ENCODE data around the gene GMIP.

The GMIP gene

DNA sequence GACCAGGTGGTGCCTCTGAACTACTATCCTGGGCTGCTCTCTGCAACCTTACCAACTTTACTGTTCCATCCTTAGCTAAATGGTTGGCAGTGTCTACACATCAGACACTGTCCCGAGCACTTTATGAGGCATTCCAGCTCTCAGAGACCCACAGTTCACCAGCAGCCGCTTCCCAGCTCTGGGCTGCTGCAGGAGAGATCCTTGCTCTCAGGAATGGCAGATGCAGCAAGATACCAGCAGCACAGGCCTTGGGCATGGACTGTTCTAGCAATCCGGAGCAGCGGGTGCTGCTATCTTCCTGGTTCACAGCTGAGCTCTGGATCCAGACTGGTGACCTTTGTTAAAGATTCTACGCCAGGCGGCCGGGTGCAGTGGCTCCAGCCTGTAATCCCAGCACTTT is 12.1 kb downstream of the GMIP start:
- Histone ChIP-seq H3K27me3 (peaks cover 0 to 24% of the 10 kb centered on the region in 2 donors), H3K4me3 (no peak overlapping the region), H3K4me1 (peaks cover 0 to 21% (median 12%) of the 10 kb centered on the region in 4 donors), H3K9me3 (no peaks in the 10 kb centered on the region), H3K27ac (no peak overlapping the region), H3K36me3 (peaks cover 6 to 38% (median 22%) of the 10 kb centered on the region in 3 donors)
- intact Hi-C loops (cut with DNase I; ENCODE audit: low total_unique reads): no loop called here
- TF ChIP-seq, protein P1, sequence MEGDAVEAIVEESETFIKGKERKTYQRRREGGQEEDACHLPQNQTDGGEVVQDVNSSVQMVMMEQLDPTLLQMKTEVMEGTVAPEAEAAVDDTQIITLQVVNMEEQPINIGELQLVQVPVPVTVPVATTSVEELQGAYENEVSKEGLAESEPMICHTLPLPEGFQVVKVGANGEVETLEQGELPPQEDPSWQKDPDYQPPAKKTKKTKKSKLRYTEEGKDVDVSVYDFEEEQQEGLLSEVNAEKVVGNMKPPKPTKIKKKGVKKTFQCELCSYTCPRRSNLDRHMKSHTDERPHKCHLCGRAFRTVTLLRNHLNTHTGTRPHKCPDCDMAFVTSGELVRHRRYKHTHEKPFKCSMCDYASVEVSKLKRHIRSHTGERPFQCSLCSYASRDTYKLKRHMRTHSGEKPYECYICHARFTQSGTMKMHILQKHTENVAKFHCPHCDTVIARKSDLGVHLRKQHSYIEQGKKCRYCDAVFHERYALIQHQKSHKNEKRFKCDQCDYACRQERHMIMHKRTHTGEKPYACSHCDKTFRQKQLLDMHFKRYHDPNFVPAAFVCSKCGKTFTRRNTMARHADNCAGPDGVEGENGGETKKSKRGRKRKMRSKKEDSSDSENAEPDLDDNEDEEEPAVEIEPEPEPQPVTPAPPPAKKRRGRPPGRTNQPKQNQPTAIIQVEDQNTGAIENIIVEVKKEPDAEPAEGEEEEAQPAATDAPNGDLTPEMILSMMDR (IDR thresholded peaks at IDR 0.05): no peak
- DNase-seq: no peak

DNA sequence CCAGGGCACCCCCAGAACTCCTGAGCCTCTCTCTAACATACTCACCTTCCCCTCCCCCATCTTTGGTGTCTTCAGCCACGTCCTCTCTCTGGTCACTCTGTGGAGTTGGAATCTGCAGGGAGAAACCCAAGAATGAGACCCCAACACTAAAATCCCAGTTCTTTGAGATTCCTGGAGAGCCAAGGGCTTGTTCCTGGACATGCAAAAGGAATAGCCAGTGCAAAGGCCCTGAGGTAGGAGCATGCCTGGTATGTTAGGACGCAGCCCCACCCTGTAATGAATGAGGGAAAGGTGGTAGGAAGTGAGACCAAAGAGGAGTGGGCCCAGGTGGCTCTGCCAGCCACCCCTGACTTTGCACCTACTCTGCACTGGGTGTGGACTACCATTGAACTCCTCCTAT is 13.0 kb downstream of the GMIP start:
- no peak overlapping the region for H3K4me3 ChIP-seq
- intact Hi-C loops (cut with DNase I; ENCODE audit: low total_unique reads): no loop called here
- H3K9me3 ChIP-seq: no peaks in the 10 kb centered on the region
- H3K4me1 ChIP-seq: peaks cover 0 to 21% (median 12%) of the 10 kb centered on the region in 4 donors
- H3K27me3 ChIP-seq: peaks cover 0 to 26% of the 10 kb centered on the region in 2 donors
- peaks cover 6 to 32% (median 18%) of the 10 kb centered on the region in 3 donors for H3K36me3 ChIP-seq
- H3K27ac ChIP-seq: no peak overlapping the region
- TF ChIP-seq, protein P1 (IDR thresholded peaks at IDR 0.05): no peak
- DNase-seq: no peak

DNA sequence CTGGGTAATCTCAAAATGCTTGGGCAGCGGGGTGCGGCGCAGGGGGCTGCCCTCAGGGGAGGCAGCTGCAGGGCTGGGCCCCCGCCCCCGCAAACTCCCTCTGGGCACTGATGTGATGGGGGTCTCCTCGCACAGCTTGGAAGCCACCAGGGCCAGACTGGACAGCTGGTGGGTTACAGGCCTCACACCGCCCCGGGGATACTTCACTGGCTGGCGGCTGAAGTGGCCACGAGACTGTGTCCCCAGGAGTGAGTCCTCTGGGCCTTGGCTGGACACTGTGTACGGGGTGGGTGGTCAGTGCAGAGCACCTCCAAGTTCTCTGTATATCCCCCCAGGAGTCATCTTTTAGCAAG is 13.4 kb downstream of the GMIP start:
- no peaks in the 10 kb centered on the region for H3K9me3 ChIP-seq
- intact Hi-C loops (cut with DNase I; ENCODE audit: low total_unique reads): no loop called here
- H3K4me1 ChIP-seq: peaks cover 0 to 21% (median 12%) of the 10 kb centered on the region in 4 donors
- no peak for DNase-seq
- no peak overlapping the region for H3K4me3 ChIP-seq
- H3K27ac ChIP-seq: no peak overlapping the region
- H3K27me3 ChIP-seq: peaks cover 0 to 26% of the 10 kb centered on the region in 2 donors
- H3K36me3 ChIP-seq: peaks cover 6 to 28% (median 14%) of the 10 kb centered on the region in 3 donors
- TF ChIP-seq, protein P1 (IDR thresholded peaks at IDR 0.05): no peak

DNA sequence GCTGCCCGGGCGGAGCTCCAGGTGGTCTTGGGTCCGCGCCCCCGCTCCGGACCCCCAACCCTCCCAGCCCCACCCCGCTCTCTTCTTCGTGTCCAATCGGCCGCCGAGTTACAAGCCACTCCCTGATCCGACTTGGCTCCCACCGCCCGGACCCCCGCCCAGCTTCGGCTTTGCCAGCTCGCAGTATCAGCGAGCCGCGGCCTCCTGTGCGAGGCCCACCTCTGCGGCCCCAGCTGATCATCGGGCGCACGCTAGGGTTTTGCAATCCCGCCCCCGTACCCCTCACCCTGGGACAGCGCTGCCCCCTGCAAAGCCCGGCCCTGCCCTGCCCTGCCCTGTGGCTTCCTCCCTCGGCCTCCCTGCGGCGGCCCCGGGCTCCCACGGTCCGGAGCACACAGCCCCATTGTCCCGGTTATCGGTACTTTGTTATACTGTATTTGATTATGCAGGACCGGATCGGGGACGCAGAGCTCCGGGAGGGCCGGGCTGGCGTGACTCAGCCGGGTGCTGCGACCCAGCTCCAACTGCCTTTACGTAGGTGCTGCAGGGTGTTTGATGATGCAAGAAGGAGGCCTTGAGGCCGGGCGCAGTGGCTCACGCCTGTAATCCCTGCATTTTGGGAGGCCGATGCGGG is 14.8 kb downstream of the GMIP start:
- H3K4me3 ChIP-seq: peak overlapping the region in 1 of 2 donors; percentile 50
- TF ChIP-seq, protein P1 (IDR thresholded peaks at IDR 0.05): no peak
- intact Hi-C loops (cut with DNase I; ENCODE audit: low total_unique reads): no loop called here
- peaks cover 0 to 21% (median 12%) of the 10 kb centered on the region in 4 donors for H3K4me1 ChIP-seq
- H3K27me3 ChIP-seq: peaks cover 0 to 26% of the 10 kb centered on the region in 2 donors
- no peak for DNase-seq
- H3K9me3 ChIP-seq: no peaks in the 10 kb centered on the region
- H3K36me3 ChIP-seq: peaks cover 0 to 24% (median 11%) of the 10 kb centered on the region in 3 donors
- H3K27ac ChIP-seq: no peak overlapping the region

DNA sequence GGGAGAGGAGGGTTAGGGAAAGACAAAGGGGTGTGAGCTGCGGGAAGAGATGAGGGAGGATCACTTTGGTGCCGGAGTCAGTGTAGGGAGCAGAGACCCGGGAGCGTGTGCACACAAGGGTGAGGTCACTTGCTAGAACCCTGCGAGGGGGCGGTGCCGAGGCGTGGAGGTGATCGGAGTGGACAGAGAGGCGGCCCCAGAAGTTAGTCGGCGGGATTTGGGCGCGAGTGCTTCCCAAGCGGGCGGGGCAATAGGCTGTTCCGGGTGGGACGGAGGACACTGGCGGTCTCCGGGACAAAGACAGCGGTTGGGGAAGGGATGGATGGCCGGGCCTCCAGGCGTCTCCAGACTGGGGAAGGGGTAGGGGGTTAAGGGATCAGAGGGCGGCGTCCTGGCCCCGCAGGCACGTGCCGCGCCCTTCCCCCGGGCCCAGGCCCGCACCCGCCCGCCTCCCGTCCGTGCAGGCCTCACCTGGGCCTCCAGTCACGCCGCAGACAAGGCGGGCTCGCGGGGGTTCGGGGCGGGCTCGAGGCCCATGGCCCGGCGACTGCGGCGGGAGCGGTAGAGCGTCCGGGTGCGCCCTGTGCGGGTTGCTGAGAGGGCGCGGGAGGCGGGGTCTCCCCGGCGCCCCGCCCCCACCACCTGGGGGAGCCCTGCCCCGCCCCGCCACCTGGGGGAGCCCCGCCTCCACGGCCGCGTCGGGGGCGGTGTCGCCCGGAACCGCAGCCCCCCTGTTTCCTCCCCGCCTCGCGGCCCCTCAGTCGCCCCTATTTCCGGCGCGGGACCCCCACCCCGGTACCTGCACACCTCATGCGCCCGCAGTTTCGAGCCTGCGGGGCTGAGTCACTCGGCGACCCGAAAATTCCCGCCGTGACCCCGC is 15.6 kb downstream of the GMIP start, which contains the start of gene LPAR2:
TSS of gene LPAR2 (minus strand) at position 600 of the 880 bp plus-strand sequence. CDS start 945 bp downstream, outside the sequence.
- DNase-seq: no peak
- TF ChIP-seq, protein P1 (IDR thresholded peaks at IDR 0.05): no peak
- intact Hi-C loops (cut with DNase I; ENCODE audit: low total_unique reads): no loop called here
- Histone ChIP-seq H3K4me3 (peak within 1 kb of the TSS; percentile 29 to 50), H3K9me3 (no peaks in the 10 kb centered on the region), H3K27me3 (peaks cover 0 to 26% of the 10 kb centered on the region in 2 donors), H3K36me3 (peaks cover 0 to 19% (median 9%) of the 10 kb centered on the region in 3 donors), H3K27ac (no peak within 1 kb of the TSS), H3K4me1 (peaks cover 0 to 21% (median 12%) of the 10 kb centered on the region in 4 donors)
